Fibroblast of peridontal ligament (primary cell): Measurements from ENCODE around the gene IGSF21.

Source experiments
- DNase-seq: peaks from one replicate; pipeline ENCODE4 v3.0.0-alpha.2; 2010; ENCODE audit errors: extremely low read depth

IGSF21 gene

DNA sequence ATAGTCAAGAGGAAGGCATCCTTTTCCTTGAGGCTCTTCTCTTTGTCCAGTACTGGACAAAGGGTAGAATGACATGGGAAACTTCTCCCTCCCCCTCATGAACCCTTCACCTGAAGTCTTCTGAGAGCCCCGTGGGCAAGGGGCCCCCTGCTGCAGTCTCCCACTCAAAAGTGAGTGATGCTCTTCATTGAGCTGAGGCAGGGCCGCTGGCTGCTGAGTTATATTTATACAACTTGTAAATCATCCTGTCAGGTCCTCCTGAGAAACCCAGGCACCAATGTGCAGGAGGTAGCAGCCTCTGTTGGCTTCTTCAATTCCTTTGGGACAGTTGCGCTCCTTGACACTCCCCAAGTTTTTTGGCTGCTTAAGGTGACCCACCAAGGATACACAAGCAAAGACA is 150.2 kb downstream of the IGSF21 start:
- no peak for DNase-seq

- no peak for DNase-seq
Observed at GRCh38 chr1:18261891-18262290, 154.3 kb downstream of the IGSF21 start.

DNA sequence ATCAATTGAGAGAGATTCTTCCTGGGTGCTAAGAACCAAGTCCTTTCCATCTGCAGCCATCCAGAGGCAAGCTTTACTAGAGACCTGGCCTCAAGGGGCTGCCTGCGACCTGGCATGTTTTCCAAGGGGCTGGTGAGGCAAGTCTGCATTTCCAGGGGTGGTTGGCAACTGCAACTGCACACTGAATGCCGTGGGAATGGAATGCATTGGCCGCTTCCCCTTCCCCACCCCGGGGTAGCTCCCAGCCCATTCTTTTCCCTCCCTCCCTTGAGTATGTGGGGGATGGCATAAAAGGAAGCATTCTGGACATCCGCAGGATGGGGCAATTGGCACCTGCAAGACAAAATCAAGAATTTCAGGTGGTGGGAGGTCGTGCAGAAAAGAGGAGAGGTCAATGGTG is 155.1 kb downstream of the IGSF21 start:
- no peak for DNase-seq

GRCh38 chr1:18263547-18264120 is 156.0 kb downstream of the IGSF21 start:
- no peak for DNase-seq

GRCh38 chr1:18264450-18265039 is 156.9 kb downstream of the IGSF21 start:
- no peak for DNase-seq

DNA sequence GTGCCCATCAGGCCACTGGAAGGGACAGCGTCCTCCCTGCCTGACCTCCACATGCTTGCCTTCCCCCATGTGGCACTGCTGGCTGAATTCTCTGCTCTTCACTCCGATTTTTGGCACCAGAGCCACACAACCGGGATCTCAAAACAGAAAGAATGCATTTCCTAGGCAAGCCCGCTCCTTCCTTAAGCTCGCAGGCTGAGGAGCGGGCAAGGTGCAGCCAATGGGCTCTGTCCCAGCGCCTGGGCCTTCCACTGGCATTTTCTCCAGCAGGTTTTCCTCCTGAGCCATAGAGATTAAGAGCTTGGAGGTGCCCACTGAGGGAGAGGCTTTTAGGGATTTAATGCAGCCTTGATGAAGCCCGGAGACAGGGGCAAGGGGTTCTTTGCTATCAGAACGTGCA is 158.0 kb downstream of the IGSF21 start:
- no peak for DNase-seq

DNA sequence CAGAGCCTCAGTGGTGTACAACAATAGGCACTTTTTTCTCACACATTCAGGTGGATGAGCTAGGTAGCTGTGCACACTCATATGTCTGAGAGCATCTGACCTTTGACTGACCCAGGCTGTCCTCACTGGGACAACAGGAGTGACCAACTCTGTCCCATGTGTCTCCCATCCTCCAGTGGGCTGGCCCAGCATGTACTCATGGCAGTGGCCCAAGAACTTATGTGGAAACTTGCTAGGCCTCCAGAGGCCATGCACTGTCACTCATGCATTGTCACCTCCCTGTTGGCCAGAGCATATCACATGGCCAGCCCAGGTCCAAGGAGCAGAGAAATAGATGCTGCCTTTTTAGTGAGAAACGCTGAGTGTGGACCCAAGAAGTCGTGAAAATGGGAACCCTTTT is 158.8 kb downstream of the IGSF21 start:
- DNase-seq = no peak

DNA sequence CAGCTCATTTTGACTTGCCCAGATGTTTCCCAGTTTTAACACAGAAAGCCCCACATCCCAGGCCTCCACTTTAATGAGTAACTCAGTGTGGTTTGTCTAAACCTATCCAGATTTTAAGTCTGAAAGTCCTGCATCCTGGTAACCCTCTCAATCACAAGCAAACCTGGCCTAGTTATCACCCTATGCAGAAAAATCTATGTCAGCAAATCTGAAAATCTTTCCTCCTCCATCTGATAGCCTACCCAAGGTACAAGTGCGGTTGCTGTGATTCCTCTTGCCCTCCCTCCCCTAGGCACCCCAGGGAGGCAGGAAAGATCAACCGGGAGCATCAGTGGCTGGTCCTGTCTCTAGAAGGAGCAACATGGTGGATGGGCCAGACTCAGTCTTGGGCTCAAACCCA is 163.7 kb downstream of the IGSF21 start:
- no peak for DNase-seq

GRCh38 chr1:18278946-18279345 is 171.3 kb downstream of the IGSF21 start:
- DNase-seq = no peak

- DNase-seq = no peak
Observed at GRCh38 chr1:18279351-18280074, 171.9 kb downstream of the IGSF21 start.

- no peak for DNase-seq
Observed at GRCh38 chr1:18280956-18281355, 173.4 kb downstream of the IGSF21 start.

GRCh38 chr1:18282851-18283600 is 175.4 kb downstream of the IGSF21 start:
- no peak for DNase-seq

DNA sequence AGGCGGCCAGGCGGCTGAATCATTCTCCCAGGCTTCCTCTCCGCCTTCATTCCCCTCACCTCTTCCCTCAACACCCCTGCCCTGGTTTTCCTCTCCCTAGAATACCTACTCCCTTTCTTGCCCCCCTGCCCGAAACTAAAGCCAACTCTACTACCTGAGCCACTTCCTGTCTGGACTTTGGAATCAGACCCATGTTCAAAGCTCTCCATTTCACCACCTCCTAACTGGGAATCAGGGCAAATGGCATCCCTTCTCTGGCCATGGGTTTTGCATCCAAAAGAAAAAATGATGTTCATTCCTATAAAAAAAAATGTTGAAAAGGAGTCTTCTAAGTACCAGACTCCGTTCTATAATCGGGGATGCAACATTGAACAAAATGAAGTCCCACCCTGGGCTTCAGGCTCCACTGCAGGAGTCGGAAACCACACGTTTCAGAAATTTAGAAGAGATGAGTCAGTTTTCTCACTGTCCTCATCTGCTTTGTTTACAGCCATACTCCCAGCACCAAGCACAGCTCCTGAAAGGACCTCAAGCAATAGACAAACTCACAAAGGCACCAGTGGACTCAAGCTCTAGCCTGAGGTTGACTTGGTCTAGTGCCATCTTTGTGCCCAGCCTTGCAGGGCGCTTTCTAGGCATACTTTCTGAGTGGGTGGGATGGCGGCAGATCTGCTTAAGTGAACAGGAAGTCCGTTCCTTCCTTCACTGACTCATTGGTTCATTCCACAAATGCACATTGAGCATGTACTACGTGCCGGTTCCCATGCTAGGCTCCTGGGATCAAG is 176.2 kb downstream of the IGSF21 start:
- no peak for DNase-seq

GRCh38 chr1:18284805-18285537 is 177.4 kb downstream of the IGSF21 start:
- no peak for DNase-seq

DNA sequence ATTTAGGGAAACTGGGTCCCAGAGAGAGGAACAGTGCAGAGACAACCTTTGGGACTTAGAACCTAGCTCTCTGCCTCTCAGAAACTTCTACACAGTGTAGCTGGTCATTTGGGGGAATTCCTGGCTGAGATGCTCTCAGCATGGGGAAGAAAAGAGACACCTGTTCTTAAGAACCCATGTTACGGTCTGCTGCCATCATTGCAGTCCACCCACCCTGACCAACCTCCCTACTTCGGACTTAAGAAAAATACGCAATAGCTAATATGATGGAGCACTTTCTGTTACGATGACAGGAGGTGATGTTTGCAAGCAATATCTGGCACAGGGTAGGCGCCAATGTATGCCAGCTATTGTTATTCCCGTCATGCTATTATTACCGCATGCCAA is 177.9 kb downstream of the IGSF21 start:
- no peak for DNase-seq

- no peak for DNase-seq
Observed at GRCh38 chr1:18288722-18289121, 181.1 kb downstream of the IGSF21 start.

GRCh38 chr1:18289597-18289996 is 182.0 kb downstream of the IGSF21 start:
- no peak for DNase-seq

GRCh38 chr1:18290740-18291412 is 183.3 kb downstream of the IGSF21 start:
- no peak for DNase-seq

DNA sequence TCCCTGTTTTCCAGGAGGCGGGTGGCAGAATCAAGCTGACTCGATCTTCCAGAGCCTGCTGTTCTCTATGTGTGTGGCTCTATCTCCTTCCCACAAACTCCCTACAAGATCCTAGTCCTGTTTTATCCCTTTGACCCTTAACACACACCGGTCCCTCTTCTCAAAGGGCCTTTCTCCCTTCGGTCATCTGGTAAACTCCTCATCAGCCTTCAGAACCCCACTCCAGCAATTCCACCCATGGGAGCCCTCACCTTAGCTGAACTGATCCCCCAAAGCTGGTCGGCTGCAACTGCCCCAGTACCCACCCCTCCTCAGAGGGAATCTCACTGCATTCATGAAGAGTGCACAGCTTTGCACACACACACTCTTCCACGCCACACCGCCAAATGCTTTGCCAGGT is 184.9 kb downstream of the IGSF21 start:
- no peak for DNase-seq

- DNase-seq = no peak
Observed at GRCh38 chr1:18293291-18293690, 185.7 kb downstream of the IGSF21 start.
